VCaP (cell line): ENCODE measurements around the gene ZNF862.
"Not testable (repeated sequence)": the region's sequence is repeated elsewhere in the genome, so short reads cannot be mapped to it uniquely, and the experiment has no call there.

Experiments
- H3K27ac ChIP-seq: fragments of 450-650 bp; 2 replicates; pipeline ENCODE4 v1.5.1; 2017
- CTCF ChIP-seq: fragments of 450-650 bp; conservative IDR thresholded peaks from 2 replicates; pipeline ENCODE4 v1.5.1; 2017; ENCODE audit warnings: mild to moderate bottlenecking, moderate library complexity

The ZNF862 gene

GRCh38 chr7:149825567-149826343, 12.4 kb upstream of the ZNF862 start:
- no peak overlapping the region for H3K27ac ChIP-seq
- TF ChIP-seq CTCF = no peak

- no peak overlapping the region for H3K27ac ChIP-seq
- TF ChIP-seq CTCF = no peak
Measured at GRCh38 chr7:149826344-149827088, 11.7 kb upstream of the ZNF862 start.

DNA sequence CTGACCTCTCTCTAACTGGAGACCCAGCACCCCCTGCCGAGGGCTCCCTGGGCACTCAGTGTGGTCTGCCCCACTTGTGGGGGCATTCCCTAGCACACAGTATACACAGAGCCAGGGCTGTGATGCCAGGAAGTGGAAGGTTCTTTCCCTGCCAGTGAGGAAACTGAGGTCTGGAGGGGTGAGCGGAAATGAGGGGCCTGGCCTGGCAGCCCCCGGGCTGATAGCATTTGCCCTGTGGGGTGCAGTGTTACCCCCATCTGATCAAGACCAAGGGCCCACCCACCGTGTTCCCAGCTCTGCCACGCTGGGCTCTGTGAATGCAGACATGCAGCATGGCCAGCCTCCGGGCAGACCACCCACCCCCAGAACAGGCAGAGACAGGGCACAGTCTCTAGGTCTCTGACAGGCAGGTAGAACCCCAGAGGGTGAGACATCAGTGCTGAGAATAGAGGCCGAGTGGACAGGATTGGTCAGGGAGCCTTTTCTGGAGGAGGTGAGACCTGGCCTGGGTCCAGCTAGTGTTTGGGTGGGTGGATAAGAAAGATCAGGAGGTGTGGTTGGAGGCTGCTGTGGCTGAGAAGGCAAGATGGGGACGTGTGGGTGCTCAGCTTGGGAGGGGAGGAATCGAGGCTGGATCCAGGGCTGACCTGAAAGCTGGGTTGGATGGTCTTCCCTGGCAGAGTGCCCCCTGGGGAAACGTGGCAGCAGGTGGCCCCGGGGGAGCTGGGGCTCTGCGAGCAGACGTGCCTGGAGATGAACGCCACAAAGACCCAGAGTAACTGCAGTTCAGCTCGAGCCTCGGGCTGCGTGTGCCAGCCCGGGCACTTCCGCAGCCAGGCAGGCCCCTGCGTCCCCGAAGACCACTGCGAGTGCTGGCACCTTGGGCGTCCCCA, 10.8 kb upstream of the ZNF862 start:
- H3K27ac ChIP-seq = no peak overlapping the region
- no peak for TF ChIP-seq CTCF

- TF ChIP-seq CTCF = no peak
- H3K27ac ChIP-seq = no peak overlapping the region
Measured at GRCh38 chr7:149828357-149829309, 9.5 kb upstream of the ZNF862 start.

DNA sequence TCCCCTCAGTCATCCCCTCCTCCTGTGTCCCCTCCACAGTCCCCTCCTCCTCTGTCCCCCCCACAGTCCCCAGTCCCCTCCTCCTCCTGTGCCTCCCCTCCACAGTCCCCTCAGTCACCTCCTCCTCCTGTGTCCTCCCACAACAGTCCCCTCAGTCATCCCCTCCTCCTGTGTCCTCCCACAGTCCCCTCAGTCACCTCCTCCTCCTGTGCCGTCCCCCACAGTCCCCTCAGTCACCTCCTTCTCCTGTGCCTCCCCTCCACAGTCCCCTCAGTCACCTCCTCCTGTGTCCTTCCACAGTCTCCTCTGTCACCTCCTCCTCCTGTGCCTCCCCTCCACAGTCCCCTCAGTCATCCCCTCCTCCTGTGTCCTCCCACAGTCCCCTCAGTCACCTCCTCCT, 7.6 kb upstream of the ZNF862 start:
- not testable (repeated sequence) for H3K27ac ChIP-seq

DNA sequence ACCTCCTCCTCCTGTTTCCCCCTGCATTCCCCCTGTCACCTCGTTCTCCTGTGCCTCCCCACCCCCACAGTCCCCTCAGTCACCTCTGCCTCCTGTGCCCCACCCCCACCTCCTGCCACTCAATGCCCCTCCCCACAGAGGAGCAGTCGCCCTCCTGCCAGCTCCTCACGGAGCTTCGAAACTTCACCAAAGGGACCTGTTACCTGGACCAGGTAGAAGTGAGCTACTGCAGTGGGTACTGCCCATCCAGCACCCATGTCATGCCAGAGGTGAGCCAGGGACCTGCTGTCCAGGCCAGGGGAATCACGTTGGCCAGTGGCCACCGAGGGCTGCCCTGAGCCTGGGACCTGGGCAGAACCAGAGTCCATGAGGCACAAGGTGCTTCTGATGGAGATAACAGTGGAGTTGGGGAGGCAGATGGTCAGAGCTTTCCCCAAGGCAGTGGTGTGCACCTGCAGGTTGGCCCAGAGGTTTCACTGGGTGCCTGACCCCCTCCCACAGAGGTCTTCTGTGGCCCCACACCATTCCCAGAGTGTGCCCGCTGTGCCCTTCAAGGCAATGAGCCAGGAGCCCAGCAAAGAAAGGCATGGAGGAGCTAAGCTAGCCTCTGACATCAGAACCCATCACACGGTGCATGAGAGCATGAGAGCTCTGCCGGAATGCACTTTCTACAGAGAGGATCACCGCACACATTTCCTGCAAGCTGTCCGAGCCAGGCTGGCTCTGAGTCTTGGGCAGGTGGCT, 7.0 kb upstream of the ZNF862 start:
- no peak for TF ChIP-seq CTCF
- H3K27ac ChIP-seq = no peak overlapping the region

GRCh38 chr7:149831741-149832219, 6.4 kb upstream of the ZNF862 start:
- H3K27ac ChIP-seq = no peak overlapping the region
- TF ChIP-seq CTCF = no peak
